ENCODE data around the gene ZNF226.
"Not testable (repeated sequence)": the region's sequence is repeated elsewhere in the genome, so short reads cannot be mapped to it uniquely, and the experiment has no call there.

ZNF226 gene

GRCh38 chr19:44212250-44212865, 47.5 kb downstream of the ZNF226 start, which contains the start of gene ZNF227:
Gene ZNF227 (plus strand): TSS chr19:44212532. CDS start chr19:44217793, 5,261 bp downstream.
- DNase-seq (ENCODE audit: low read depth in 2 of 2) = peak; percentile 60 to 64

DNA sequence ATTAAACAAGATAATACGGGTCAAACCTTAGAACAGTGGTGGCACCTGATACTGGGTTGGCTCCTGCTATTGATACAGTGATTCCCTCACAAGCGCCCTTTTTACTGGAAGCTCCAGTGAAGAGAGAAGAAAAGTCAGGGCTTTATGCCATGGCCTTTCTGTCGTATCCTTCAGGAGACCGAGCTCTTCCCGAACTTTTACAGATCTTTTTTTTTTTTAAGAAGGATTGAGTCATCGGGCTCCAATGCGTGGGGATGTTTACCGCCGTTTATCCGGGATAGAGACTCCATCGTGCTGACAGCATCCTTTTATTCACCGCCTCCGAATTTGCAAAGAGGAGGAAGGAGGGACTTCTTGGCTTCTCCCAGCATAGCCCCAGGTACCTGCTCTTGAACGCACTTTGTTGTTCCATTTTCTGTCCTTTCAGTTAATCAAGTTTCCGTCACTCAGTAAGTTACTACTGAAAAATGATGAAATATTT, 48.0 kb downstream of the ZNF226 start:
- no peak for DNase-seq (ENCODE audit: low read depth in 2 of 2)

GRCh38 chr19:44219926-44220325, 55.0 kb downstream of the ZNF226 start:
- DNase-seq (ENCODE audit: low read depth in 2 of 2) = not testable (repeated sequence)

DNA sequence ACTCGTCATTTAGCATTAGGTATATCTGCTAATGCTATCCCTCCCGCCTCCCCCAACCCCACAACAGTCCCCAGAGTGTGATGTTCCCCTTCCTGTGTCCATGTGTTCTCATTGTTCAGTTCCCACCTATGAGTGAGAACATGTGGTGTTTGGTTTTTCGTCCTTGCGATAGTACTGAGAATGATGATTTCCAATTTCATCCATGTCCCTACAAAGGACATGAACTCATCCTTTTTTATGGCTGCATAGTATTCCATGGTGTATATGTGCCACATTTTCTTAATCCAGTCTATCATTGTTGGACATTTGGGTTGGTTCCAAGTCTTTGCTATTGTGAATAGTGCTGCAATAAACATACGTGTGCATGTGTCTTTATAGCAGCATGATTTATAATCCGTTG, 55.9 kb downstream of the ZNF226 start:
- DNase-seq (ENCODE audit: low read depth in 2 of 2) = not testable (repeated sequence)

DNA sequence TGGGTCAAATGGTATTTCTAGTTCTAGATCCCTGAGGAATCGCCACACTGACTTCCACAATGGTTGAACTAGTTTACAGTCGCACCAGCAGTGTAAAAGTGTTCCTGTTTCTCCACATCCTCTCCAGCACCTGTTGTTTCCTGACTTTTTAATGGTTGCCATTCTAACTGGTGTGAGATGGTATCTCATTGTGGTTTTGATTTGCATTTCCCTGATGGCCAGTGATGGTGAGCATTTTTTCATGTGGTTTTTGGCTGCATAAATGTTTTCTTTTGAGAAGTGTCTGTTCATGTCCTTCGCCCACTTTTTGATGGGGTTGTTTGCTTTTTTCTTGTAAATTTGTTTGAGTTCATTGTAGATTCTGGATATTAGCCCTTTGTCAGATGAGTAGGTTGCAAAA, 56.4 kb downstream of the ZNF226 start:
- not testable (repeated sequence) for DNase-seq (ENCODE audit: low read depth in 2 of 2)

Measured in stimulated activated CD8-positive, alpha-beta memory T cell treated with anti-CD3 and anti-CD28 coated beads, Interleukin-7, amount 100 ng/mL, for 1 hour (primary cell).